Cardiac muscle cell (in vitro differentiated cells and primary cell): ENCODE data around the gene L3MBTL4. TPM values are rescaled to one million over a fixed set of nuclear protein-coding genes. Genes with fewer than 3 reads are reported as not detected.
"Not testable (repeated sequence)": the region's sequence is repeated elsewhere in the genome, so short reads cannot be mapped to it uniquely, and the experiment has no call there.

ENCODE experiments used
- DNase-seq, 2 donors: peaks; one replicate each; pipeline versions ENCODE4 v3.0.0 to v3.0.0-alpha.2; 2010 to 2017; ENCODE audit warnings: low read depth in 1 of 2, low spot score in 1 of 2
- H3K27ac ChIP-seq: fragments of 200-600 bp; sonication (generic); 2 replicates; pipeline ENCODE4 v1.5.1; 2016
- H3K27me3 ChIP-seq: fragments of 200-600 bp; sonication (generic); 2 replicates; pipeline ENCODE4 v1.6.0; 2016; ENCODE audit warnings: control low read depth
- H3K36me3 ChIP-seq: fragments of 200-600 bp; sonication (generic); 2 replicates; pipeline ENCODE4 v1.5.1; 2016; ENCODE audit warnings: control low read depth
- H3K4me1 ChIP-seq: fragments of 200-600 bp; sonication (generic); 2 replicates; pipeline ENCODE4 v1.8.1; 2017; ENCODE audit warnings: low read depth, mild to moderate bottlenecking, mixed run types
- H3K4me3 ChIP-seq: fragments of 200-600 bp; sonication (generic); 2 replicates; pipeline ENCODE4 v1.5.1; 2016; ENCODE audit warnings: mild to moderate bottlenecking
- H3K9me3 ChIP-seq: fragments of 200-600 bp; sonication (generic); 2 replicates; pipeline ENCODE4 v1.5.1; 2017; ENCODE audit warnings: low read depth, mild to moderate bottlenecking, control low read depth
- CTCF ChIP-seq: IDR thresholded peaks from 2 replicates; pipeline ENCODE4 v1.5.1; 2012; ENCODE audit warnings: low read depth, mild to moderate bottlenecking, low read length
- polyA plus RNA-seq: library from polyadenylated mRNA; unstranded; fragments of >200 nt; fragmentation: Nextera tagmentation; extraction: Ambion mirVana; gene quantifications from 2 replicates; pipeline ENCODE4 v1.2.1, GENCODE V29; 2016
- total RNA-seq: library from RNA; depleted of rRNA; stranded (reverse); fragments of >200 nt; gene quantifications from 2 replicates; pipeline ENCODE4 v1.2.3, GENCODE V29; 2016

Gene L3MBTL4
- total and polyA plus RNA-seq, 2 experiments from 2014 or later, result 4.4 to 7.7 TPM

DNA sequence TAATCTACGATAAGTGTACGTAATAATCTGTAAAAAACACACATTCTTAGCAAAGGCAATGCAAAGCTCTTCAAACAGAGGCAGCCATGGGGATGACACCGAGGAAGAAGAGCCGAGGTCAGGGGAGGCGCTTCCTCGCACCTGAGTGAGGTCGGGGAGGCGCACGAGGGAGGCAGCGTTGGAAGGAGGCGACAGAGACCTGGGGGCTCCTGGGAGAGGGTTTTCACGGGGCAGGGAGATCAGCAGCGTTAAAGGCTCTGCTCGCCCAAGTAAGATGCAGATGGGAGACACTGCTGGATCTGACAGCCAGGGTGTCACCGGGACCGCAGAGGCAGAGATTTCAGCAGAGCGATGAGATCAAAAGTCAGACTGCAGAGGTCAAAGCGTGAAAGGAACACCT is 143.1 kb downstream of the L3MBTL4 start:
- peaks cover 32% of the 10 kb centered on the region for H3K4me1 ChIP-seq
- no peak overlapping the region for H3K27ac ChIP-seq
- H3K36me3 ChIP-seq, result no peaks in the 10 kb centered on the region
- no peaks in the 10 kb centered on the region for H3K27me3 ChIP-seq
- TF ChIP-seq CTCF, result no peak
- H3K4me3 ChIP-seq, result no peak overlapping the region
- DNase-seq, result no peak
- no peaks in the 10 kb centered on the region for H3K9me3 ChIP-seq

GRCh38 chr18:6270771-6271216 is 143.9 kb downstream of the L3MBTL4 start:
- Histone ChIP-seq H3K9me3 (no peaks in the 10 kb centered on the region), H3K4me1 (peaks cover 25% of the 10 kb centered on the region), H3K27ac (no peak overlapping the region), H3K27me3 (no peaks in the 10 kb centered on the region), H3K36me3 (no peaks in the 10 kb centered on the region), H3K4me3 (no peak overlapping the region)
- no peak for DNase-seq
- no peak for TF ChIP-seq CTCF

DNA sequence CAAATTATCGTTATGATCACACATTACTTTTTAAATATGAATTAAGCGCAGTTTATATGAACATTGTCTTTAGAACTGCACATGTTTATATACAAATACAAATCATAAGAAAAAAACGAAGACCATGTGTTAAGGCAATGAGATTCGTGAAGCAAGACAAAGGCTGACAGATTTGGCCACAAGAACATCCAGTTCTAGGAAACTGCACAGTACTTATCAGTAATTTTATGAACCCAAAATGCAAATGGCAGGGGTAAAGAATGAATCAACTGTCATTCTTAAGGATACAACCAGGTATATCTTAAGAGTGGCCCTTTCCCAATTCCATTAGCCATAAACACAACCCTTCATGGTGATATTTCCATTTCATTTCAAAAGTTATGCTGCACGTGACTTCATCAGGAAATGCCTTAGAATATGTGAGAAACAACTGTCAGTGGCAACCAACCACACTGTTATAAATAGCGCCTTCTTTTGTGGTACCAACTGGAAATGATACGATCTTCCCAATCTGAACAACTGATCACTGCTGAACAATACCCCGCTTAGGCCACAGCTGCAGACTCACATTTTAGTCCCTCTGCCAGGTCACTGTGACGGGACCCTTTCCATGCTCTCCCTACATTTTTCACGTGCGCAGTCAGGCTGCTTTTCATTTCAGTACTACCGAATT is 144.9 kb downstream of the L3MBTL4 start:
- Histone ChIP-seq H3K9me3 (no peaks in the 10 kb centered on the region), H3K4me3 (no peak overlapping the region), H3K27ac (no peak overlapping the region), H3K27me3 (no peaks in the 10 kb centered on the region), H3K4me1 (peaks cover 17% of the 10 kb centered on the region), H3K36me3 (no peaks in the 10 kb centered on the region)
- DNase-seq, result no peak
- no peak for TF ChIP-seq CTCF

DNA sequence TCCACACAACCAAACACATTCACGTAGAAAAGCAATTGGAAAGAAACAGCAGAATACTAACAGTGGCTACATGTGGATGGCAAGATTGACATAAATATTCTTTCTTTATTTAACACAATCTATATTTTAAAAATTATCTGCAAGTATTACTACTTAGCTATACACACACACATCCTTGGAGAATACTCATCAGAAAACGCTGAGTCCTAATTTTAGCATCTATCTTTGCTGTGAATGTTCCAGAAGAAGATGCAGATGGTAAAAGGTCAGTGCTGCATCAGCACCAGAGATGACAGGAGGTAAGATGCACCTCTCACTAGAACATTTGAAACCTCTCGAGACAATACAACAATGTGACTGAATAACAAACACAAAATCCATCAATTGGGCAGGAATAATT is 148.5 kb downstream of the L3MBTL4 start:
- no peak overlapping the region for H3K27ac ChIP-seq
- no peaks in the 10 kb centered on the region for H3K9me3 ChIP-seq
- peaks cover 5% of the 10 kb centered on the region for H3K4me1 ChIP-seq
- no peak overlapping the region for H3K4me3 ChIP-seq
- no peak for DNase-seq
- H3K27me3 ChIP-seq, result no peaks in the 10 kb centered on the region
- TF ChIP-seq CTCF, result no peak
- no peaks in the 10 kb centered on the region for H3K36me3 ChIP-seq

- Histone ChIP-seq H3K27me3 (no peaks in the 10 kb centered on the region), H3K36me3 (no peaks in the 10 kb centered on the region), H3K4me3 (no peak overlapping the region), H3K9me3 (no peaks in the 10 kb centered on the region), H3K27ac (no peak overlapping the region), H3K4me1 (no peaks in the 10 kb centered on the region)
- DNase-seq, result no peak
- TF ChIP-seq CTCF, result no peak
Measured at GRCh38 chr18:6261938-6262337, 152.8 kb downstream of the L3MBTL4 start.

DNA sequence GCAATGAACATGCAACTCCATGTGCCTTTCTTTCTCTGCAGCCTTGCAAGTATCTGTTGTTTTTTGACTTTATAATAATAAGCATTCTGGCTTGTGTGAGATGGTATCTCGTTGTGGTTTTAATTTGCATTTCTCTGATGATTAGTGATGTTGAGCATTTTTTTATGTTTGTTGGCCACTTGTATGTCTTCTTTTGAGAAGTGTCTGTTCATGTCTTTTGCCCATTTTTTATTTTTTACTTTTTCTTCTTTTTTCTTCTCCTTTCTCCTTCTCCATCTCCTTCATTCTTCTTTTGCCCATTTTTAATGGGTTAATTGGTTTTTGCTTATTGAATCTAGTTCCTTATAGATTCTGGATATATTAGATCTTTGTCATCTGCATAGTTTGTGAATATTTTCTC is 155.4 kb downstream of the L3MBTL4 start:
- not testable (repeated sequence) for H3K9me3 ChIP-seq, H3K4me3 ChIP-seq, H3K27ac ChIP-seq, H3K36me3 ChIP-seq, DNase-seq, H3K27me3 ChIP-seq
- H3K4me1 ChIP-seq, result peaks cover 23% of the 10 kb centered on the region
